ENCODE data around the gene GNPDA2.
"Not testable (repeated sequence)": the region's sequence is repeated elsewhere in the genome, so short reads cannot be mapped to it uniquely, and the experiment has no call there.

Gene GNPDA2

DNA sequence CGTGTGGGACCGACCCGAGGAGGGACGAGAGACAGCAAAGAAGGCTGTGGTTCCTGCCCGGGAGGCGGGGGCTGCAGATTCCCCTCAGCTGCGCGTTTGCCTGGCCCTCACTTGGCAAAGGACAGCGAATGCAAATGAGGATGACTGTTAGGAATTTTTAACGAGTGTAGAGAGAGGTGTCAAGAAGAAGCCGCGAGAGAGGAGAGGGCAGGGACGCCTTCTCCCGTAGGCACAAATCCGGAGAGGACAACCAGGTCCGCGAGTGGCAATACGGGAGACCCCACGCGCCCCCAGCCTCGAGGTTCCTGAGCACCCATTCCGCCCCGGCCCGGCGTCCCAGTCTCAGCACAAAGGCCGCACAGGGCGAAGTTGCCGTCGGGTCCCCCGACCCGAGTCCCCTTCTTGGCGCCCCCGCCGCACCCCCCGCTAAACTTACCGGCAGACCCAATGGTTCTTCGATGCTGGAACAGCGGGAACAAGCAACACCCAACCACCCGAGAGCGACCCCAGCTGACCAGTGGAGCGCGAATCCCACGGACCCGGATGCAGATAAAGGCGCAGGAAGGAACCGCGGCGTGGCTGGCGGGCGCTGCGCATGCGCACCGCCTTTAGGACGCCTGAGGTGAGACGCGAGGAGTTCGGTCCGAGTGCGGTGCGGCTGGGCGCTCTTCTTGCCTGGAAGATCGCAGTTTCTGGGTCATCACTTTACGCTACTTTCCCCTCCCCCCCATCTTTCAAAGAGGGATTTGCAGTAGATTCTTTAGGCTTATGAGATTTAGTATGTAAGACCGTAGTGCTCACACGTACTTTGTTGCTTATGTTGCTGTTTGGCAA is at the start of gene GNPDA2:
TSS of gene GNPDA2 (minus strand) at position 519 of the 834 bp plus-strand sequence. CDS start 4,349 bp downstream, outside the sequence.
- peak; percentile 70 for DNase-seq

DNA sequence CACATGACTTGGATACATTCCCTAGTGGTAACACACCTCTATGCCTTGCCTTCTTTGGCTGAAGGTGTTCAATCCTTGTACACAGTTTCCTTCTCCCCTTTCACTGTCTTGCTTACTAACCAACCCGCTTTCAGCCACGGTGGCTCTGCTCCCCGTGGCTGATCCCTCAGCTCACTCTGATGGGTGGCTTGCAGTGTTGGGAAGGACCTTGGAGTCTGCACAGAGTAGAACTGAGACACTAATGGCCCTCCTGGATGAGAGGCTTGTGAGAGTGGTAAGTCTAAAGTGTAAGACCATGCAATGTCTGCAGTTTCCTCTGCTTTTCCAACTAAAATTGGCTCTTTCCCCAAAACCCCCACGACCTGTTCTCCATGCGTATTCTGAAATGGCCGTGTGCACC is 46.0 kb upstream of the GNPDA2 start:
- no peak for DNase-seq

DNA sequence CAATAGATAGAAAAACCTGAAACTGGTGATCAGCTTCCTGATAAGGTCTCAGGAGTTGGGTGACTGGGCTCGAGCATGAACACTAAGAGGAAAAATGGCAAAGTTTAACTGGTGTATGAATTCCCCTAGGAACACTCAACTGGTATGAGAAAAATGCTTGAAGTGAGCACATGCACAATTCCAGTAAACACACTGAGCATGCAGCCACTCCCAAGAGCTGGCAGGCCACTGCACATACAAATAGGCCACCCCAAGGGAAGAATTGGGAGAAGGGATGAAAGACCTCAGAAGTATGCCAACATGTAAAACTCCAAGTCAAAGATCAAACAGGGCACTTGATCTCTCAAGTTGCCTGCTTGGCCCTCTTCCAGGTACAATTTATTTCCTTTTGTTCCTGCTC is 45.4 kb upstream of the GNPDA2 start:
- DNase-seq: no peak

DNA sequence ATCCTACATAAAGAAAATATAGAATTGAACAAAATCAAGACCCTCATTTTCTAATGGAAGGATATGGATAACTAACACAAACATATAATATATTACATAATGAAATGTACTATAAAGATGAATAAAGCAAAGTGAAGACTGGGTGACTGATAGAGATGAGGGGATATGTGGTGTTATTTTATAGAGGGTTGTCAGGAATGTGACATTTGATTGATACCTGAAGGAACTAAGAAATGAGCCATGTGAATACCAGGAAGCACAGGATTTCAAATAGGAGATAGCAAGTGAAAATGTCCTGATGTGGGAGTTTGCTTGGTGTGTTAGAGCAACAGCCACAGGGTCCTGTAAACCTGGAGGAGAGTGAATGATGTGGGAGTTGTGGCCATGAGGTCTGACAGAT is 40.1 kb upstream of the GNPDA2 start:
- DNase-seq: no peak

DNA sequence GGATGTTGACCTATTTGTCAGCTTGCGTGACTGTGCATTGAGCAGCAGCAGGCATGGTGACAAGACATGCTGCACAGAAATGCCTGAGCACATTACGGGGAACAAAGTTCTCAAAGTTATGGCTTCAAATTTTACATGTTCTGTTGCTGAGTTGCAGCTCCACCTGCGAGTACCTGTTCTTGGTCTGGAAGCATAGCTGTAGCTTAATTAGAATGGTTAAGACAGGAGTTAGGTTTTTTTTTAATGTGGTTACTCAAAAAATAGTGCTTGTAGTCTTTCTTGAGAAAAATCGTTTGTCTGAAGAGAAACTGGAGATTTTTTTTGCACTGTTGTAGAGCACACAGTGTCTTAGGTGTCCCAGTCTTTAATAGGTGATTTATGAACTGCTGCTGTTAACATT is 38.8 kb upstream of the GNPDA2 start:
- DNase-seq: no peak

DNA sequence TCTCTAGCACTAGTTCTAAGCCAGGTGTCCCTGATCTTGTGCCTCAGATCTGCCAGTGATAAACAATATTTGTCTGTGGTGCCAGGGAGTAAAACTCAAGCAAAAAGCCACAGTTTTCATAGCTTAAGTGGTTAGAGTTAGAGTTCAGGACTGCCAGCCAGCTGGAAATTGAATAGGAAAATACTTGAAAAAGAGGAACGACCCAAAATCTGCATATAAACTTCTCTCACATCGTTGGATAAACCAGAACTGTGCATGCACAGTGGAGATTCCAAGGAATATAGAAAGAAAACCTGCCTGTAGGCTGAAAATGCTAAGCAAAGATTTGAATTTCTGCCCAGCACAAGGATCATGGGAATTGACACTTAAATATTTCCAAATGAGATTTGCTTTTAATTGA is 35.0 kb upstream of the GNPDA2 start:
- DNase-seq: no peak

DNA sequence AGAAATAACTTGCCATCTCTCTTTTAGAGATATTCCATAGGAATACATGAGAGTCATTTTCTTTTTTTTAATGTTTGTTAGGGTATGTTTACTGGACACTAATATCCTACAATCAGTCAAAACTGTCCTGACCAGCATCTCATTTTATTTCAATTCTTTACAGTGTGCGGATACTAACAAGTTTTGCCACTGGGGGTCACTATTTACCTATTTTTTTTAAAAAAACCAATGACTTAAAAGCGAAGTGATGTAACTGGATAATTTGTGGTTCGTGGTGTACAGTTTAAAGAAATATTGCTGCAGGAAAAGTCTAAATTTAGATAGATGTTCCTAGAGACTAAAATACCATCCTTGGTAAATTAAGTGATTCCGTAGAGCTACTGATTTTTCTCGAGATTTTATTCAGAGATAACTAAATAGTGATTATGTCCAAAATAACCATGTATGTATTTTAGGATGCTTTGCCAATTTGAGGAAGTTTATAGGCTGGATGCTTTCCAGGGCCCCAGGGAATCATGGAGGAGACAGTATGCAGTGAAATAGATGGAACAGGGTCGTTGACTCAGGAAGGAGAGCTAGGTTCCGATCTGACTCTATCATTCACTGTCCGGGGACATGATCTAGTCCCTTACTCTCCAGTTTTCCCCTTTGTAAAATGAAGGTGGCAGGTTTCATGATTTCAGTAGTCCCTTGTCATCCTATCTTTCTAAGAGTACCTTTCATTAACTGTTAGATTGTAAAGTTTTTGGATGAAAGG is 34.0 kb upstream of the GNPDA2 start:
- peak; percentile 41 for DNase-seq

DNA sequence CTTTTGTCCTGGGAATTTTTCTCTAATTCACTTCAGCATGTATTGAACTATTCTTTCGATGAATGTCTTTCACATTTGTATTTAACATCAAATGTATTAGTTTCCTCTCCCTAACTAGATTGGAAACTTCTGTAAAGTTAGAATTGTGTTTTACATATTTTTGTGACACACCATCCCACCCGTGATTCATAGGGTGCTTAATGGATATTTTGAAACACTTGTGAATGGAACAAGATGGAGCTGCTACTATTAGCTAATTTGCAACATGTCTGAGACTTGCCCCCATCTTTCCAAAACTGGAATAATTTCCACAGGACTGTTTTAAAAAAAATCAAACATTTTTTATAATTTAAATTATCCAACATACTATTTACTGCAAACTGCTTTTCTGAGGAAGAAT is 30.2 kb upstream of the GNPDA2 start:
- no peak for DNase-seq

DNA sequence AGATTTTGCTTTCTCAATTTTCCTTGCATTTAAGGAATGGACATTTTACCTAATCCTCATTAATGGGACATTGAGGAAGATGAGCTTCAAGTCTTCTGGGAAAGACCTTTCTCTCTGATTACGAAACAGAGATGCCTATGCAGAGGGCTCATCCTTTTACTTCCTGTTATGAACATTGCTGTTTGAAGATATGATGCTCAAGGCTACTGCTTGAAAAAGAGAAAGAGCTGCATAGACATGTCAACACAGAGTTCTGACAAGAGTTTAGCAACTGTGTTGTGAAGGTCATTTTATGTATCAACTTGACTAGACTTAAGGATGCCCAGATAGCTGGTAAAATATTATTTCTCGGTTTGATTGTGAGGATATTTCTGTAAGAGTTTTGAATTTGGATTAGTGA is 13.8 kb upstream of the GNPDA2 start:
- no peak for DNase-seq

DNA sequence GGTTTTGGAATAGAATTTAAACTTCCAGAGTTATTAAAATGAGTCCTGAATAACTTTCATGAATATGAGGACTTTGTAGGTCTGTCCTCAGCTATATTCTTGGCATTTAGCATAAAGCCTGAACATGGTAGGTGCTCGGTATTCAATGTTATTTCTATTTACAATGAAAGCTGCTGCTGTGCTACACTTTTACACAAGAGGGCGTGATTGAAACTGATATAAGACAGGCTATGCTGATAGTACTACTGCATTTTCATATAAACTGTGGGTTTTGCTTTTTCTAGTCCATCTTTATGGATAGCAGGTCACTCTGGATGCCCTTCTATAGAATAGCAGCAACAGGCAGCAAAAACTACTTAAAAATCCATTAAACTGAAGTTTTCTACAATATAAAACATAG is 12.3 kb upstream of the GNPDA2 start:
- DNase-seq: no peak

DNA sequence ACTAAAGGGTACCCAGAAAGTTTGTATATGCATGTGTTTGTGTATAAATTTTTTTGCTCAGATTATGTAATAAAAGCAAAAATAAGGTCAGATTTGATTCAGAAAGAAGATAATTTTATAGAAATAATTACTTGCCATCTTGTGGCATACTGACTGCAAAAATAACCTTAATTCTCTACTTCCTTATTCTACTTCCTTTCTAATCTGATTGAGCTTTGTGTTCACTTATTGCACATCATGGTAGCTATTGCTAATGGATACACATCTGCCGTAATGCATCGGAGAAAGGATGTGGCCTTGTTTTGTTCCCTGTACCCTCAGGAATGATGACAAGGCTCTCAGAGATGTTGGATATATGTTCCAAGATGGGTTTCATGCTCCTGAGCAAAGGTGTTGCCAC is 10.5 kb upstream of the GNPDA2 start:
- no peak for DNase-seq

DNA sequence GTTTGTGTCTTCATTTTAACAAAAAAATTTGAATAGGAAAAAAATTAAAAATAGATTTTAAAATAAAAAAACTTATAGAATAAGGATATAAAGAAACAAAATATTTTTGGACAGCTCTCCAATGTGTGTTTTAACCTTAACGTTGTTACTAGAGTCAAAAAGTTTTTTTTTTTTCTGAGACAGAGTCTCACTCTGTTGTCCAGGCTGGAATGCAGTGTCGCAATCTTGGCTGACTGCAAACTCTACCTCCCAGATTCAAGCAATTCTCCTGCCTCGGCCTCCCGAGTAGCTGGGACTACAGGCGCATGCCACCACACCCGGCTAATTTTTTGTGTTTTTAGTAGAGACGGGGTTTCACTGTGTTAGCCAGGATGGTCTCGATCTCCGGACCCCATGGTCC is 2.3 kb upstream of the GNPDA2 start:
- not testable (repeated sequence) for DNase-seq

DNA sequence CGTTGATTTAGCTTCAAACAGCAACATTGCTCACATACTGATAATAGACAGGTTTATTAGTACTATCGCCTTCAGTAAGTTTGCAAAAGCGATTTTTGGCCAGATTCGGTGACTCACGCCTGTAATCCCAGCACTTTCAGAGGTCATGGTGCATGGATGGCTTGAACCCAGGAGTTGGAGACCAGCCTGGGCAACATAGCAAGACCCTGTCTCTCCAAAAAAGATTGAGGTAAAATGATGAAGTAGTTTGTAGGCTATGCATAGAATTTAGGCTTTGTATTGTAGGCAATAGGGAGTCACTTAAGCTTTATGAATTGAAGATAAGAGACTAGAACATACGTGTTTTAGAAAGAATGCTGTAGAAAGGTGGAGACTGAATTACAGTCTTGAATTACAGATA is 1.1 kb upstream of the GNPDA2 start:
- DNase-seq: no peak

DNA sequence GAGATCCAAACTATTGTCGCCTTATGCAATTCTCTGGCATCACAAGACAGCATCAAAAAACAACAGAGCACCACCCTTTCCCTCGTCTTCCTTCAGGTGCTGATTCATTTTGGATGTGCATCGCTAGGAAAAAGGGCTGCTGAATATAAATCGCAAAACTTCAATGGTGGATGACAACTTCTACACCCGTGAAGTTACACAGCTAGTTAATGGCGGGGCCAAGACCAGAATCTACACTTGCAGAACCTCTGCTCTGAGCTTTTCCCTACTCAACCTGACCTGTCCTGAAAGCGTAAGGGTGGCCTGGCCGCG is 674 bp downstream of the GNPDA2 start:
- DNase-seq: no peak

DNA sequence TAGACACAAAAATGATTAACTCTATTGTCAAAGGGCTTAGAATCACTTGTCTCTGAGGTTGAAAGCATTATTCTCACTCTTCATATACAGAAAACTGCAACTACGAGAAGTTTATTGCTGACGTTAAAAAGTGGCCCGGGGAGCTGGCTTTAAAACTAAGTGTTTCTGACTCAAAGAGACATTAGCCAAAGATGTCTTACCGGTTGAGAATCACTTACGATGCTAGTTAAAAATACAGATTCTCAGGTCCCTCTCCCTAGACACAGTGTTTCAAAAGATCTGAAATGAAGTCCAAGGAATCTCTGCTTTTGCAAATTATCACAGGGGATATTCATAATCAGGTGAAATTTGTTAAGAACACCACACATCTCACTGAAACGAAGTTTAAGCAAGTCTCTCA is 1.2 kb downstream of the GNPDA2 start:
- DNase-seq: no peak

DNA sequence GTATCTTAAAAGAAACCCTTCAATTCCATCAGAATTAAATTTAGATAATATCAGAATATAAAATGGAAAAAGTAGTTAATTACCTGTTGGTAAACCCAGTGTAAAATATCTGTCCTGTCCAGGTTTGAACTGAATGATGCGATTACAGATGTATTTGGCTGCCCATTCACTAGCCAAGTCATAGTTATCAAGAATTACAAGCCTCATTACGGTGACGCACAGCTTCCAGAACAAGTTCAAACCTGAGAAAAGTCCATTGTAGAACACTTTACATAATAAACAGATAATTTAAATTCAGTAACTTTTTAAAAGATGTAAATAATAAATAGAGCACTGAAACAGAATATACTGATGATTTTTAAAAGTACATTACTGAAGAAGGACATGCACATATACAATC is 4.4 kb downstream of the GNPDA2 start:
- DNase-seq: no peak

DNA sequence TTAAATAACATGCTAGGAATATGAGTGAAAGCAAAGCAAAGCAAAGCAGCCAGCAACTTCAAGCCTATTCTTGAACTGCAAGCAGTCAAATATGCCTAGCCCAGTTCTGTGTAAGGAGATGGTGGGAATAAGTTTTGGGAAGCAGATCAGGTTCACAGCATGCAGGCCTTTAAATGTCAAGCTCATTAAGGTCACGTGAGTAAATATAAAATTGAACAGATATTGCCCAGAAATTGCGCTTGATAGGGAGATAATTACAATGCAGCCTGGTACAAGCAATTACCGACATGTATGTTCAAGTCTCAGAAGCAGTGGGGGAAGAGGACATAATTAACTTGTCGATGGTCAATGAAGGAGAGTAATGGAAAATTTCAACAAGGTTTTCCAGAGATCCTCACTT is 6.0 kb downstream of the GNPDA2 start:
- DNase-seq: peak; percentile 94

DNA sequence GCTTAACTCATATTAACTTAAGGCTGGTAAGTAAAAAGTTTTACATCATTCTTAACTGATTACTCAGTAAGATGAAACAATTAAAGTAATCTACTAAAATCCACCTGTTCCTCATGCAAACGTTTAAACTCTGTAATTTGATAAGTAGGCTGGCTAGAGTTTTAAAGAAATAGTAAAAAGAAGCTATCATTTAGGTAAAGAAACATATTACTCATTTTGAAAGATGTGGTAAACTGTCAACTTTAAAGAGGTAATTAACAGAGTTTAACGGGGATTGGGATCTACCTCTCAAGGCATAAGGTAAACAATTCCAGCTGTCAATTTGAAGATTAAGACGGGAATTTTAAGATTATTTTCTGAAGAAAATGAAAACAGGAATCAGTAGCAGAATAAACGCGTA is 9.8 kb downstream of the GNPDA2 start:
- no peak for DNase-seq

DNA sequence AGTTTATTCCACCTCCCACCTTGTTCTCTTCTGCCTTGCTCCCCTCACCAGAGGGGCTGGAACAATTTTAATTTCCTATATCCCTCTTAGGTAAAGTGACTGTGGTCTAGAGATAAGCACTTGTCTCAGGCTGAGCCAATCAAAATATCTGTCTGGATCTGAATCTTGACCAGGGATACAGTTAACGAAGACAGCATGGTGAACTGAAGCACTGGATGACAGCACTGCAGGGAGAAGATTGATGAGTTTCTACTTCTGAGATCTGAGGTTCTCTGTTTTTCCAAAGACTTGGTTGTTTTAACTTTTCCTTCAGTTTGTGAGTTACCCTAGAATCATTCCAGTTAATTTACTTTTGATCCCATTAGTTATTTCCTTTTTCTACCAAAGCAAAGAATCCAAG is 13.2 kb downstream of the GNPDA2 start:
- DNase-seq: no peak

DNA sequence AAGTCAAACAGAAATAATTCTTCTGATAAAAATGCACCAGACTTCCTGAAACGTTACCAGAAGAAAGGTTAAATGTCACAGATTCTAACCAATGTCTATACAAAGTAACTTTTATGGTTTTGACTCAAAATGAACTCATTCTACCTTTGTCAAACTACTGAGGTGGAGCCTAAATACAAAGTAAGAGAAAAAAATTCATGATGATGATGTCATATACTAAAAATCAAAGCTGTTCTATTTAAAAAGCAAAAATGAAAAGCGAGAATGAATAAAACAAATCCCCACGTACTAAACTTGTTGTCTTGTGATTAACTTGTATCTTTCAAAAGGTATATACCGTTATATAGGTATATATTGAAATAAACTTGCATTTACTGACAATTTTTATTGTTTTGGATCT is 21.7 kb downstream of the GNPDA2 start:
- DNase-seq: no peak

DNA sequence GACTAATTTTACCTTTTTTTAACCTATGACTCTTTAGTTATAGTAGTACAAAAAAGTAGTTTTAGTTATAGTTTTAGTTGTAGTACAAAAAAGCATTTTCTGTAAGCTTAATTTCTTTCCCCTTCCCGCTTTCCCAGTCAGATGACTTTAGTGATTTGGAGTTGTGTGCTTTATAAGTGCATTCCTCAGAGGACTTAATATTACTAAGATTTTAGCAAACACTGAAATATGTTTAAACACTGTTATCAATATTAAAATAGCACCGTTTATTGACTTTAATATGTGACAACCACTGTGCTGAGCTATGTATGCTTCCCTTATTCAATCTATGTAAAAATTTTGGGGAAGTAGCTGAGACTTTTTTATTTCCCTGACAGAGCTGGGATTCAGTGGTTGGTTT is 25.3 kb downstream of the GNPDA2 start:
- no peak for DNase-seq

DNA sequence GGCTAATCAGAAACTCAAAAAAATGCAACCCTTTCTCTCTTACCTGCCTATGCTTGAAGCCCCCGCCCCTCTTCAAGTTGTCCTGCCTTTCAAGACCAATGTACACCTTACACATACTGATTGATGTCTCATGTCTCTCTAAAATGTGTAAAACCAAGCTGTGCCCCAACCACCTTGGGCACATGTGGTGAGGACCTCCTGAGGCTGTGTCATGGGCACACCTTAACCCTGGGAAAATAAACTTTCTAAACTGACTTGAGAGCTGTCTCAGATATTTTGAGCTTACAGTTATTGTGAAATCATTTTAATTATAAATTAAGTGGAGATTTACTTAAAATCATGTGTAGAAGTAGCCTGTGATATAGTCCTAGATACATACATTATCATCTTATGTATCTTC is 25.9 kb downstream of the GNPDA2 start:
- no peak for DNase-seq

DNA sequence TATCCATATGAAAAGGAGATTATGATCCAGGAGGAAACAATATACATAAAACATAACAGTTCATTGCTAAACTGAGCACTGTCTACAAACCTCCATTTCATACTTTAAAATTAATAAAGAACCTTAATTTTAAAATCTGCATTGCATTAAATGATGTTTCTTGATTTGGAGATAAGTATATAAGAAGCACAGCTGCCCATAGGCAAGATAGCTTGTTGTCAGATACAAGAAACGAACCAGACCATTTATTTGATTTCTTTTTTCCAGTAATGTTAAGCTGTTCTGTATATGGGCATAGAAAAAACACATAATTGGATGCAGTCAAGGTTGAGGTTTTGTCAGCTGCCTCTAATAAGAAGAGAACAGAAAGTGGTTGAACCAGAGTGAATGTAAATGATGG is 41.7 kb downstream of the GNPDA2 start:
- no peak for DNase-seq

DNA sequence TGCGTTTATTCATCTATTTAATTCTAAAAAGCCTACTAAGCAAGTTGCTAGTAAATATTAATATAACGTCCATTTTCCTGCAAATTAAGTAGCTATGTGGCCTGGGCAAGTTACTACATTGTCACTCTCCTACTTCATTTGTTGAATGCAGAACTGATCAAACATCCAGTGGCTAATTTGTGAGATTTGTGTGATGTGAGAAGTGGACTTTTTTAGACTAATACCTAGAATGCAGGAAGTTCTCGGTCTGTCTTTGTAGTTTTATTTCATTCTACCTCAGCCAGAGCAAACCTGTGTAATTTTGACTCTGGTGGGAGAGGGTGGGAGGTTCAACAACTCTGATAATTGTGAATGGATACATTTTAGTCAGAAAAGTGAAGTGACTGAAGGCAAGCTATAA is 47.3 kb downstream of the GNPDA2 start:
- no peak for DNase-seq

Measured in NCI-H1417 treated with DMSO at 0.1 percent for 48 hours (cell line).